Stimulated activated CD8-positive, alpha-beta memory T cell treated with anti-CD3 and anti-CD28 coated beads, Interleukin-12 subunit alpha, Interleukin-12 subunit beta, amount 100 ng/mL, for 4 hours (primary cell): ENCODE data around the gene GPR63.
"Not testable (repeated sequence)": the region's sequence is repeated elsewhere in the genome, so short reads cannot be mapped to it uniquely, and the experiment has no call there.

Experiments
- DNase-seq: peaks from one replicate; pipeline ENCODE4 v3.0.0-alpha.2; 2020; ENCODE audit warnings: low read depth

Gene GPR63

DNA sequence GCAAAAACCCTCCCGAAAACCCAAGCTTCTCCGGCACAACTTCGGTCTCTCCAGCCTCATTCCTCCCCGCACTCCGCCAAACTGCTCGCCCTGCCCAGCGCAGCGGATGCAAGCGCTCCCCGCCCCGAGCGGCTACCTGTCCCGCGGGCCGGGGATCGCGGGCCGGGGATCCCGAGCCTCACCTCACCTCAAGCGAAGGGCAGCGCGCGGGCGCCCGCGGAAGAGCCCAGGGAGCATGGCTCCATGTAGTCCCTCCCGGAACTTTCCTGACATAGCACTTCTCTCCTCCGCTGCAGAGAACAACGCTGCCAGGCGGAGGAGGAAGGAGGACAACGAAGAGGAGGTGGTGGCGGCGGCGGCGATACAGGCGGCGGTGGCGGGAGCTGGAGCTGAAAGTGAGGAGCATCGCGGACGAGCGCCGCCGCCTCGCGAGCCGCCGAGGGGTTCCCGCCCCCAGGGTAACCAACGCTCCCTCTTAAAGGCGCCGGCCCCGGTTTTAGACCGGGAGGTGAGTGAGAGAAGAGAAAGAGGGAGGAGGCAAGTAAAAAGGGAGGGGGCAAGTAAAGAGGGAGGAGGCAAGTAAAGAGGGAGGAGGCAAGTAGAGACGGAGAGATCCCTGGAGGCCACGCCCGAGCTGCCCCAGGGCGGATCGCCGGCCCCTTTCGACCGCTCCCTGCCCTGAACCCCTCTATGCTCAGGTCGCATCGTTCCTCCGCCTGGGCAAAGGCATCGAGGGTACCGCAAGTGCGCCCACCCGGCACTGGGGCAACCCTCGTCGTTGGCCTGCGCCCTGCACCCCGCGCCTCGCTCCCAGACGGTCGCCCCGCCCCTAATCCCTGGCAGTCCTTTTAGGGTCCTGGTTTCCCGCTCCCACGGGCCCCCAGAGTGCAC is at the start of gene GPR63:
GPR63 (minus strand) TSS at position 397 of the 891 bp plus-strand sequence. CDS start 37,746 bp downstream, outside the sequence.
- DNase-seq, result peak; percentile 32

- DNase-seq, result no peak
Measured at GRCh38 chr6:96886519-96886918, 49.2 kb upstream of the GPR63 start.

GRCh38 chr6:96885187-96885631 is 47.9 kb upstream of the GPR63 start:
- not testable (repeated sequence) for DNase-seq

- DNase-seq, result no peak
Measured at GRCh38 chr6:96878143-96878542, 40.9 kb upstream of the GPR63 start.

DNA sequence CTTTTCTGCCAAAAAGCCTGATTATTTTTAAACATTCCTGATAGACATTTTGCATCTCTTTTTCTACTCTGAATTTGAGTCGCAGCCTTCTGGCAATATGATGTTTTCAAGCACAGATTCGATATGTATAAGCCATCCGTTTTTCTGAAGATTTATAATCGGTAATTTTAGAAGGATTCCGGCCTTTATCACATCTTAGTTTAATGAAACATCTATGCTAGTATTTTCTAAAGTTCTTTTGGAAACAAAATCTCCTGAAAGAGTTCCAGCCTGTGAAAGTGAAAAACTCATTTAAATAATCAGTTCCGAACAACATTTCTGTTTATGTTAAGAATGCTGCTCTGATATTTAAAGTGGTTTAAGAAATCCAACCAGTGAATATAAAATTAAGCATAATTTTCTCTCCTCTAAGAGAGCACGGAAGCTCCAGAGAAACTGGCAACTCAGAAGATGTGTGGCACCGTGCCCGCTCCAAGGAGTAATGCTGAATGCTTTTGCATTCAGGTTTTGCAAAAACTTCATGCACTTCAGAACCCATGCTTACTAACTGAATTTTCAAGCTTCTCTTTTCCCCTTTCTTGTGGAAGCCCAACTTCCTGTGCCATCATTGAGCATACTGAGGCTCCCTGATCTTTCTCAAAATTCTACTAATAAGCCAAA is 39.7 kb upstream of the GPR63 start:
- no peak for DNase-seq

DNA sequence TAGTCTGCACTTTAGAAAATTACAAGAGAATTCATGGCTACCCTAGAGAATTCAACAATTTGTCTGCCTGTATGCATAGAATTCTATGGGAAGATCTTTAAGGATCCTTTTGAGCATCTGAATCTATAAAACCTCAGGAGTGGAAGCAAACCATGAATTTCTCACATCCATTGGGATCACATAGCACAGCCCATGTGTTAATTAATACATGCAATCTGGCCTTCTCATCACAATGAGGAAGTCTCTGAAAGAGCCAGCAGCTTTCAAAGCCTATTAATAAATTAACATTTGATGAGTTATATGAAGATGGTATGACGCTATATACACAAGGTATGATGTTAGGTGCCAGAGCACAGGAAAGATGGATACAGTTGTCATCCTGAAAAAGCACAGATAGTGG is 35.7 kb upstream of the GPR63 start:
- no peak for DNase-seq

GRCh38 chr6:96865055-96865405 is 27.8 kb upstream of the GPR63 start:
- no peak for DNase-seq

DNA sequence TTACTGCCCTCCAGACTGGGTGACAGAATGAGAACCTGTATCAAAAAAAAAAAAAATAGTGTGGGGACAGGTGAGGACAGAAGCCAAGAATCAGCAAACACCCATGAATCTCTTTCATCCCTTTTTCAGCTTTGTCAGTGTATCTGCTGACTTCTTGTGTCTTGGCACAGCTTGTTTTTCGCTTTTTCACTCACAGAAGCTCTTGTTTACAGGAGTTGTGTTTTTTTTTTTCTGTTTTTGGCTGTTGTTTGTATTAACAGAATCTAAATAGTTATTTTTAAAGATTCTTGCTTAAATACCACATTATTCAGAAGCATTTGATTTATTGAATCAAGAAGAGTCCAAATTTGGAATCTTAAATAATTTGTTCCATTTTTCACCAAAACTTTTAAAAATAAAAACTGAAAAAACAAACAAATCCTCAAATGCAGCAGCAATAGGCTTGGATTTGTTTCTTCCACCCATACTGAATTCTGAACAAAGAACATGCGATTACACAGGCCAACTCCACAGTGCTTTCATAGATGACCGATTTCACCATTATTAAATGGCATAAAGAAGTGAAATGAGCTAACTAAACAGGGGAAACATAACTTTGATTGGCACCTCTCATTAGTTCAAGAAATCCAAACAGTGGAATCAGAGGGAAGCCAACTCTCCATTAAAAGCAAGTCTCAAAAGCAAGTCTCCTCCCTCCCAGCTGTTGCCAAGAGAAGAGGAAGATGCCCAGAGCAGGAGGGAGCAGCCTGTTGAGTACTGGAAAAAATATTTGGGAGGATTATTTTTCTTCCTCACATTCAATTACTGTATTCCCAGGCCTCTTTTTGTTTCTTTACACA is 27.2 kb upstream of the GPR63 start:
- DNase-seq, result no peak

- no peak for DNase-seq
Measured at GRCh38 chr6:96862560-96862959, 25.3 kb upstream of the GPR63 start.

DNA sequence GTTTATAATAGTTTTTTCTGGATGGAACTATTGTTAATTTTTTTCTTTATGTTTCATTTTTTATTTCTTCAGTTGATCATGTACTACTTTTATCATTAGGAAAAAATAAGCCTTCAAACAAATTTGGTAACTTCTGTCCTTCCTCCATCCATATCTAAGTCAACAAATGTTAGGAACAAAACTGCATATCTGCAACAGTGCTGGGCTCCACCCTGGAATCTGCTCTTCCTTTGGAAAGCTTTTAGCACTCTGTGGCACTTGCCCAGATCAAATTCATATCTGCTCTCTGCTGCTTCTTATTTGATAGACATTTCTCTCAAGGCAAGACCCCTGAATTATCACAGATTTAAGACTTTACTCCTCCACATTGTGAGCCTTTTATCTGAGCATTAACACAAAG is 24.3 kb upstream of the GPR63 start:
- no peak for DNase-seq

GRCh38 chr6:96856856-96857255 is 19.6 kb upstream of the GPR63 start:
- DNase-seq, result no peak

DNA sequence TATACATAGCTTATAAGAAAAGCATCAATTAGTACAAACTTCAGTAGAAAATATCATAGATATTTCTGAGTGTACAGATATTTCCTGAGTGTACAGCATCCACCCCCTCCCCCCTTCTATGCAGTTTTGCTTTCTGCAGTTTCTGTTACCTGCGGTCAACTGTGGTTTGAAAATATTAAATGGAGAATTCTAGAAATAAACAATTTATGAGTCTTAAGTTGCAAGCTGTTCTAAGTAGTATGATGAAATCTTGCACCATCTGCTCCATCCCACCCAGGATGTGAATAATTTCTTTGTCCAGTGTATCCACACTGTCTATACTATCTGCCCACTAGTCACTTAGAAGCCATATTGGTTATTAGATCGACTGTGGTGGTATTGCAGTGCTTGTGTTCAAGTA is 15.8 kb upstream of the GPR63 start:
- DNase-seq, result no peak

DNA sequence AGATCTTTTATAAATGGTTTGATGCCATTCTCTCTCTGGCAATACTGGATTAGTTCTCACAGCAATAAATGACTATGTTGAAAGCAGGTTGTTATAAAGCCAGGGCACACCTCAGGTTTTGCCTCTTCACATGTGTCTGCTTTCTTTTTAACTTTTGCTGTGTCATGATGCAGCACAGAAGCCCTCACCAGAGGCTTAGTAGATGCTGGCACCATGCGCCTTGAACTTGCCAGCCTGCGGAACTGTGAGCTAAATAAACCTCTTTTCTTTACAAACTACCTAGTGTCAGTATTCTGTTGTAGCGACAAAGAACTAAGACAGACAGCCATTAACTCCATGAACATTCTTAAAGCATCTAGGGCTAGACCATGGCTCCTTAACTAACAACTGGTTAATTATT is 15.3 kb upstream of the GPR63 start:
- DNase-seq, result no peak

DNA sequence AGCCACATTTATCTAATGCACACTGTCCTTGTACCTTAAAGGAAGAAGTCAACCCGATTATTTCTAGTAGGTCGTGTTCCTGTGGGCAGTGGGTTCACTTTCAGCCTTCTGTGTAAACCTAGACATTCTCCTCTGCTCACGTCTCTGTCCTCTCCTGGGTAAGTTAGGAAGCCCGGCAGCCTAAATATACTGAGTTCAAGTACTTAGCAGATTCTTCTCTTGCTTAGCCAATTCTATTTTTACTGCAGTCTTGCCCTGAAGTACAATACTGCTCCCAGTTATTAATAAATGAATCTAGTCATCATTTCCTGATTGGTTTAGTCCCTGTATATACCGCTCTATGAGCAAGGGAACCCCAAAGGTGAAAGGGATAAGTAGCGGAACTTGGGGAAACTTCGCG is 14.6 kb upstream of the GPR63 start:
- no peak for DNase-seq

GRCh38 chr6:96849615-96850014 is 12.3 kb upstream of the GPR63 start:
- no peak for DNase-seq

DNA sequence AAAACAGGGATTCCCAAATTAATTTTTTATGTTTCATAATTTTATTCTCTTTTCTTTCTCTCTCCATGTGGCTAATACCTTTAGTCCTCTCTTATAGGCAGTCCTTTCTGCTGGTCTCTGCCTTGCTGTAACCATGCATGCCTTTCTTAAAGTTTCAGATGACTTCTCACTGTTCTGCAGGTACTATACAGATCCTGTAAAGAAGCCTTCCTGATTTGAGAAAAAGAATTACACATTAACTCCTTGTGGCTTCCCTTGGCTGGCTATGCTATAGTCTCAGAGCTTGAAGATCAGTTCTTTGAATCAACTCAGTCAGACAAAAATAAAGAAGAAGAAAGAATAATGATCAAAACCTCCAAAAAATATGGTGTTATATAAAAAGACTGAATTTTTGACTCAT is 7.3 kb upstream of the GPR63 start:
- no peak for DNase-seq

DNA sequence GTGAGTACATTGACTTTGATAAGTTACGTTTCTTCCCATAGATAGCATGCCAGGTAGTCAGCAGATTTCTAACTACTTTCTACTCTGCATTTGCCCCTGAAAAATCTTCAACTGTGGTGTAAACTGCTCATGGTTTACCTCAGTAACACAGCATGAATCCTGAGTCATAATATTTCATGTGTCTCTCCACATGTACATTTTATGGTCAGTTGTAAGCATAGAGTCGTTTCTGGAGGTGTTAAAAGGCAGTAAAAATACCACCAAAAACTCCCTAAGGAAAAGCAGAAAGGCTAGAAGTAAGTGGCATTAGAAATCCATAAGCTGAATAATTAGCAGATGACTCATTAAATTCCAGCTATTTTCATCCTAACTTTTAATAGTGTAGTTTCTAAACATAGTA is 4.1 kb upstream of the GPR63 start:
- no peak for DNase-seq

DNA sequence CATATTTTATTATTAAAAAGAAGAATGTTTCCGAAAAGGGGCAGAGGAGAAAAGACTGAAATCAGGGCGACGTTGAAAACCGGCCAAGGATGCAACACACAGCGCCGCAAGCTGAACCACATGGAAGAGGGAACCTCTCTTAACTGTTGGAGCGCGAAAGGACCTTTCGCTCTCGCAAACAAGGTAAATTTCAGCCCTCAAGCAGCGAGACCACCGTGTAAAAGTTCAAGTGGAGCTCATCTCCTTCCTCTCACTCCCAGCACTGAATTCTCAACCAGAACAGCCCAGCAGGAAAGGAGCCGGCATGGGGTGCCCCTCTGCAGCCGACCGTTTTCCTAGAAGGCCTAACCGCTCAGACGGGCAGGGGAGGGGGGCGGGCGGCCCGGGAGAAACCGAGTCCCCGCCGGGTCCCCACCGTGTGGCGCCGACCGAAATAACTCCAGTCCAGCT is 621 bp downstream of the GPR63 start:
- DNase-seq, result no peak

DNA sequence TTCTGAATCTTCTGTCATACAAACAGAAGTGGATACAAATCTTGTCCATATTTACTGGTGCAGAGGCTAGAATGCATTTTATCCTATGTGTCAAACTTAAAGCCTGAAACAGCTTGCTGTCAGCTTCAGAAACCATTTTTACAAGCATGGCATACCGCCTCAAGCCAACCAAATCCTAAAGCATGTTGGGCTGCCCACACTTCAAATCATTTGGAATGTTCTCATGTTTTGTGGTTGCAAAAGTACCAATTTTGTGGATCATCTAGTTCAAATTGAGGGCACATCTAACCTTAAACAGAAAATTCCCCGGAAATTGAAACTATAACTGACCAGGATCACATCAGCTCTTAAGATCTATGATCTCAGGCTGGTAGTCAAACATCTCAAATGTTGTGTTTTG is 3.2 kb downstream of the GPR63 start:
- no peak for DNase-seq

GRCh38 chr6:96832780-96833179 is 4.5 kb downstream of the GPR63 start:
- DNase-seq, result no peak

DNA sequence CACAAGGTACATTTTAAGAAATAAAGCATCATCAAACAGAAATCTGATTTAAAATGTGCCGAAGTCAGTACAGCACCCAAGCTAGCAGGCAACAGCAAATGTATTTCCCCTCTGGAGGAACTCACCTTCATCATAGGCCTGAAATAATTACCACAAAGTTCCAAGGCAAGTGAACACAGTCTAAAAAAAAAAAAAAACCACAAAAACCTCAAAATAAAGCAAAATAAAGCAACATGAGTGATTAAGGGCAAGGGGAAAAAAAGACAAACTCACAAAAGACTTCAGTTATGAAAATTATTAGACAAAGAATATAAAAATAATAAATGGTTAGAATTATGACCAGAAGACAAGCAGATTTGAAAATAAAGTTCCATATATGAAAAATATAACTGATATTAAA is 10.4 kb downstream of the GPR63 start:
- no peak for DNase-seq

GRCh38 chr6:96823743-96824142 is 13.5 kb downstream of the GPR63 start:
- DNase-seq, result no peak

GRCh38 chr6:96821034-96821433 is 16.2 kb downstream of the GPR63 start:
- DNase-seq, result no peak
